Measurements from ENCODE around the gene ELL2. TPM values are rescaled to one million over a fixed set of nuclear protein-coding genes. Genes with fewer than 3 reads are reported as not detected.
A peak's percentile ranks its signal among the peaks of the same experiment; 100 is the strongest.

Gene ELL2
- total and polyA plus RNA-seq, 2 of the 13 experiments (the other 11 are each of a cell fraction or from before 2014, with no cell fraction given): 78.9 to 97.1 TPM

GRCh38 chr5:95970359-95970704, 8.7 kb upstream of the ELL2 start (continued):
- no peak for TF ChIP-seq ZFP36 (IDR thresholded peaks at IDR 0.05; ENCODE audit: borderline replicate concordance, low read depth, low read length, partially characterized antibody)
- TF ChIP-seq ZNF567 (CRISPR knock-in tag; IDR thresholded peaks at IDR 0.05; ENCODE audit: borderline replicate concordance): no peak
- no peak for TF ChIP-seq ZNF124 (CRISPR knock-in tag; IDR thresholded peaks at IDR 0.05)
- no peak for TF ChIP-seq CHCHD3 (CRISPR knock-in tag; IDR thresholded peaks at IDR 0.05)
- no peak for TF ChIP-seq FOXP4 (CRISPR knock-in tag; IDR thresholded peaks at IDR 0.05)
- TF ChIP-seq HMG20A (CRISPR knock-in tag; IDR thresholded peaks at IDR 0.05; ENCODE audit: borderline replicate concordance): no peak; the same call in none of the 2 replicates
- 0 out of 2 replicates have a peak, but pooled peaks have one; percentile 4 for TF ChIP-seq HNF1A (IDR thresholded peaks at IDR 0.05; ENCODE audit: low read depth)
- no peak for TF ChIP-seq HNF1A (CRISPR knock-in tag; IDR thresholded peaks at IDR 0.05; ENCODE audit: borderline replicate concordance)
- no peak for TF ChIP-seq TOPORS (CRISPR knock-in tag; IDR thresholded peaks at IDR 0.05)
- no peak for TF ChIP-seq MLXIP (CRISPR knock-in tag; IDR thresholded peaks at IDR 0.05; ENCODE audit: borderline replicate concordance)
- no peak for TF ChIP-seq USF2 (IDR thresholded peaks at IDR 0.05; ENCODE audit: low read depth, low read length)
- TF ChIP-seq USF2 (CRISPR knock-in tag; IDR thresholded peaks at IDR 0.05; ENCODE audit: borderline replicate concordance): no peak
- TF ChIP-seq DR1 (CRISPR knock-in tag; IDR thresholded peaks at IDR 0.05): no peak
- no peak for TF ChIP-seq PRDM10 (CRISPR knock-in tag; IDR thresholded peaks at IDR 0.05; ENCODE audit: low read depth)
- TF ChIP-seq RXRB (CRISPR knock-in tag; IDR thresholded peaks at IDR 0.05; ENCODE audit: borderline replicate concordance): peak; percentile 5; the same call in 1 of the 2 replicates

All from HepG2 (cell line).